ENCODE measurements around the gene TPRA1.

GRCh38 chr3:127546970-127547733, 43.4 kb downstream of the TPRA1 start:
- TF ChIP-seq CTCF (IDR thresholded peaks at IDR 0.05) = no peak
- TF ChIP-seq POLR2A (IDR thresholded peaks at IDR 0.05) = no peak

All from testis (tissue), 2 donors.